Right lobe of liver (tissue), 4 donors: ENCODE data around the gene NIM1K.

Experiments used
- CTCF ChIP-seq, 4 donors: fragments of 200-600 bp in 3 of 4; fragments of 450-650 bp in 1 of 4; IDR thresholded peaks; one replicate each; pipeline versions ENCODE4 v1.5.1 to v1.8.0; 2016 to 2022; ENCODE audit warnings: antibody characterized with exemption in 4 of 4, mild to moderate bottlenecking in 2 of 4
- POLR2A ChIP-seq: fragments of 450-650 bp; IDR thresholded peaks from one replicate; pipeline ENCODE4 v1.6.1; 2017; ENCODE audit warnings: antibody characterized with exemption, mild to moderate bottlenecking
- donor health status: DM: no; HTN: no; CAD: no.
- donor health status: DM: no; HTN: no; CAD: no.
- donor health status: DM: no; HTN: yes; CAD: no.

- TF ChIP-seq CTCF (IDR thresholded peaks at IDR 0.05): no peak
- TF ChIP-seq POLR2A: no peak
Observed at GRCh38 chr5:43202380-43202779, 10.4 kb downstream of the NIM1K start.
